GM12874 (cell line): ENCODE results near the gene CDC42BPG.

Source experiments
- CTCF ChIP-seq: IDR thresholded peaks from 2 replicates; pipeline ENCODE4 v1.5.1; 2011; ENCODE audit warnings: low read depth, mild to moderate bottlenecking, control low read depth, low read length, moderate library complexity; ENCODE audit not compliant: insufficient read depth

CDC42BPG gene

DNA sequence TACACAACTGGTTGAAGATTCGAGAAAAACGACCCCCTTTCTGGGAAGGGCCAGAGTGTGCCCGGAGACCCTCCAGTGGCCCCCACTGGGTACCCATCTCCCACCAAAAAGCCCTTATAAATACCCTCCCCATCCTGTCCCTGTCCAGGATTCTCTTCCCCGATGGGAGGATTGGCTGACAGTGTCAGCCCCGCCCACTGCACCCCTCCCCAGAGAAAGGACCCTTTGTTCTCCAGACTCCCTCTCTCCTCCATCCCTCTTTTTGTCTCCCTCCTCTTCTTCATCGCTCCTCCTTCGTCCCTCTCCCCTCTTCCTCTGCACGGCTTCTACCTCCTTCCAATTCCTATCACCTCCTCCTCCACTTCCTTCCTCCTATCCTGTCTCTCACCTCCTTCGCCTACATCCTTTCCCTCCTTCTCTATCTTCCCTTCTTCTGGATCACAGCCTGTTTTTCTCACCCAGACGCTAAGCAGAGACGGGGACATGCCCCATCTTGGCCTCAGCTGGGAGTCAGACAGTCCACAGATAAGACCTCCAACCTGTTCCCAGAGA lies 20.8 kb downstream of the CDC42BPG start:
- no peak for TF ChIP-seq CTCF

- TF ChIP-seq CTCF: no peak
These were observed 27.0 kb downstream of the CDC42BPG start for GRCh38 chr11:64817476-64817875.

DNA sequence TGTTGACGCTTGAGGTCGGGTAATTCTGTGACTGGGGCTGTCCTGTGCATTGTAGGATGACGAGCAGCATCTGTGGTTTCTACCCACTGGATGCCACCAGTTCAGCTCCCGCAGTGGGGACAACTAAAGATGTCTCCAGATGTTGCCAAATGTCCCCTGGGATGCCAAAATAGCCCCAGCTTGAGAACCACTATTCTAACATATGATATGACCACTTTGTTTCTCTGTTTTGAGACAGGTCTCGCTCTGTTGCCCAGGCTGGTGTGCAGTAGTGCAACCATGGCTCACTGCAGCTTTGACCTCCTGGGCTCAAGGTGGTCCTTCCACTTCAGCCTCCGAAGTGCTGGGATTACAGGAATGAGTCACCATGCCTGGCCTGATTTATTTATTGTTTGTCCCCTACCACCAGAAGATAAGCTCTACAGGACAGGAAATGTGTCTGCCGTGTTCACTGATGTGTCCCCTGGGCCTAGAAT lies 29.7 kb downstream of the CDC42BPG start:
- TF ChIP-seq CTCF: no peak

- TF ChIP-seq CTCF: no peak
These were observed 30.6 kb downstream of the CDC42BPG start for GRCh38 chr11:64813826-64814225.

DNA sequence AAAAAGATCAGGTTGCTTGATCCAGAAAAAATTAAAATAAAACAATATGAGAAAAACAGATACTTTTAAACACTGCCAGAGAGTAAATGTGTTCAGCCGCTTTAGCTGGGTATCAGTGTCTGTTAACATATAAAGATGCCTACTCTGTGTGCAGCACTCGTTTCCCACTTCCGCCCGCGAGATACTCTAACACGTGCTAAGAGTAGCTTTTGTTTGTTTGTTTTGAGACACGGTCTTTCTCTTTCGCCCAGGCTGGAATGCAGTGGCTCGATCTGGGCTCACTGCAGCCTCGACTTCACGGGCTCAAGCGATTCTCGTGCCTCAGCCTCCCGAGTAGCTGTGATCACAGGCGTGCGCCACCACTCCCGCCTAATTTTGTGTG lies 33.6 kb downstream of the CDC42BPG start:
- no peak for TF ChIP-seq CTCF

DNA sequence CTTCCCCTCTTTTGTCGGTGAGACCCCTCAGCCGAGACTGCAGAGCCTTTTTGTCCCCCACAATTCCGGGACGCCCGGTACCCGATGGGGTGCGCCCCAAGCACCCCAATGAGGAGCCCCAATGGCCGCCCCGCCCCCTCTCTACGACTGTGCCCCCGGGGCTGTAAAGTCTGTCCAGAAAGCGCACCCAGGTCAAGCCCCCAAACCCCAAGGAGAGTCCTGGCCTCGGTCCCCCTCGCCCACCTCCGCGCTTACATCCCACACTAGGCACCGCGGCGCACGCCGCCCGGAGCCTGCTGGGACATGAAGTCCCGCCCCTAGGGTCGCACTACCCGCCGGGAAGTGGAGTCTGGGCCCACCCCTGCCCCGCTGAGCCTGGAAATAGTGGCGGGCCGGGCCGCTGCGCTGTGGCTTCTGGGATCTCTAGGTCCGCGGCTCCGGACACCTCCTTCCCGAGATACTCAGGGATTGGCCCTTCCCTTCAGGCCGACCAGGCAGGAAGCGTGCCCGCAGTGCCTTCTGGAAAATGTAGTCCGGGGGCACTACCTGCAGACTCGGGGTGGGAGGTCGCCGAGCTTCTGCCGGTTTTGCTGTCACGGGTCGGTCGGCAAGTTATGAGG lies 34.1 kb downstream of the CDC42BPG start, which contains the start of gene MEN1:
MEN1 (minus strand) TSS at position 281 of the 620 bp plus-strand sequence. CDS start 442 bp downstream, outside the sequence.
- TF ChIP-seq CTCF: no peak

DNA sequence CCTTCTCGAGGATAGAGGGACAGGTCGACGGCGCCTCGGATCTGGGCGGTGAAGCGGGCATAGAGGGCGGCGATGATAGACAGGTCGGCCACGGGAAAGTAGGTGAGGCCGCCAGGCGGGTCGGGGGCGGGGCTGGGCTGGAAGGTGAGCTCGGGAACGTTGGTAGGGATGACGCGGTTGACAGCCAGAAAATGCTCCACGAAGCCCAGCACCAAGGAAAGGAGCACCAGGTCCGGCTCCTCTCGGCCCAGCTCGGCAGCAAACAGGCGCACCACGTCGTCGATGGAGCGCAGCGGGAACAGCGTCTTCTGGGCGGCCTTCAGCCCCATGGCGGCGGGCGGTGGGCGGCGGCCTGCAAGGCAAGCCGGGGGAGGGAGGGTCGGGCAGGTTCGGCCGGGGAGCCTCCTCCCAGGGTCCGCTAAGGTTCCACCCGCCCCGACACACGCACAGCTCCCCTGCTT lies 34.6 kb downstream of the CDC42BPG start:
- no peak for TF ChIP-seq CTCF
